ENCODE data around the gene TRA2B. TPM values are rescaled to one million over a fixed set of nuclear protein-coding genes. Genes with fewer than 3 reads are reported as not detected.

TRA2B gene
- total RNA-seq, 1 experiment from 2014 or later = 236 TPM

DNA sequence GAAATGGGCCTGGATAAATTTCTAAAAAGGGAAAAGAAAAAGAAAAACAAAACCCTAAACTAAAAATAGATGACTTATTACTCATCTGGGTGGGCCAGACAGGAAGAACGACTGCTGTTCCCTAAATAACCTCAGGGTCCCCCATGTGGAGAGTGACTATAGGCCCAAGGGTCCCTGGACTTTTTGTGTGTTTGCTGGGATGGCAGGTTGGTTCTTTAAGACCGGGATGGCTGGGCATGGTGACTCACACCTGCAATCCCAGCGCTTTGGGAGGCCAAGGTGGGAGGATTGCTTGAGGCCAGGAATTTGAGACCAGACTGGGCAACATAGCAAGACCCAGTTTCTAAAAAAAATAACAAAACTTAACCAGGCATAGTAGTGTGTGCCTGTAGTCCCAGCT is 43.8 kb upstream of the TRA2B start:
- Mint-ChIP-seq H3K9me3 (no peaks in the 10 kb centered on the region), H3K36me3 (no peaks in the 10 kb centered on the region), H3K4me3 (no peak overlapping the region), H3K27ac (no peak overlapping the region), H3K4me1 (peaks cover 3% of the 10 kb centered on the region; the same call in 1 of the 2 replicates), H3K27me3 (ENCODE audit: low read depth) (peaks cover 10% of the 10 kb centered on the region; the same call in 1 of the 2 replicates)
- ATAC-seq (no peak), DNase-seq (ENCODE audit: low spot score) (no peak)
- TF ChIP-seq TP53 (CRISPR knock-in tag; IDR thresholded peaks at IDR 0.05) = no peak
- no peak for TF ChIP-seq SMAD4 (CRISPR knock-in tag; IDR thresholded peaks at IDR 0.05)
- TF ChIP-seq, protein P1, sequence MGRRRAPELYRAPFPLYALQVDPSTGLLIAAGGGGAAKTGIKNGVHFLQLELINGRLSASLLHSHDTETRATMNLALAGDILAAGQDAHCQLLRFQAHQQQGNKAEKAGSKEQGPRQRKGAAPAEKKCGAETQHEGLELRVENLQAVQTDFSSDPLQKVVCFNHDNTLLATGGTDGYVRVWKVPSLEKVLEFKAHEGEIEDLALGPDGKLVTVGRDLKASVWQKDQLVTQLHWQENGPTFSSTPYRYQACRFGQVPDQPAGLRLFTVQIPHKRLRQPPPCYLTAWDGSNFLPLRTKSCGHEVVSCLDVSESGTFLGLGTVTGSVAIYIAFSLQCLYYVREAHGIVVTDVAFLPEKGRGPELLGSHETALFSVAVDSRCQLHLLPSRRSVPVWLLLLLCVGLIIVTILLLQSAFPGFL (CRISPR knock-in tag; IDR thresholded peaks at IDR 0.05; ENCODE audit: borderline replicate concordance) = no peak
- TF ChIP-seq E2F4 (CRISPR knock-in tag; IDR thresholded peaks at IDR 0.05; ENCODE audit: borderline replicate concordance, low read depth) = no peak
- TF ChIP-seq NR2C2 (CRISPR knock-in tag; IDR thresholded peaks at IDR 0.05) = no peak
- TF ChIP-seq USF1 (CRISPR knock-in tag; IDR thresholded peaks at IDR 0.05) = no peak
- TF ChIP-seq OVOL2 (CRISPR knock-in tag; IDR thresholded peaks at IDR 0.05; ENCODE audit: borderline replicate concordance) = no peak
- TF ChIP-seq SMAD3 (CRISPR knock-in tag; IDR thresholded peaks at IDR 0.05; ENCODE audit: borderline replicate concordance) = no peak
- TF ChIP-seq ZNF317 (CRISPR knock-in tag; IDR thresholded peaks at IDR 0.05; ENCODE audit: borderline replicate concordance, low read depth) = no peak
- TF ChIP-seq ZNF423 (CRISPR knock-in tag; IDR thresholded peaks at IDR 0.05) = no peak
- TF ChIP-seq RELA (CRISPR knock-in tag; IDR thresholded peaks at IDR 0.05; ENCODE audit: borderline replicate concordance) = no peak
- TF ChIP-seq PRDM15 (CRISPR knock-in tag; IDR thresholded peaks at IDR 0.05) = no peak
- TF ChIP-seq ATF1 (CRISPR knock-in tag; IDR thresholded peaks at IDR 0.05) = no peak
- no peak for TF ChIP-seq FOXP4 (CRISPR knock-in tag; IDR thresholded peaks at IDR 0.05)
- TF ChIP-seq, protein P2, sequence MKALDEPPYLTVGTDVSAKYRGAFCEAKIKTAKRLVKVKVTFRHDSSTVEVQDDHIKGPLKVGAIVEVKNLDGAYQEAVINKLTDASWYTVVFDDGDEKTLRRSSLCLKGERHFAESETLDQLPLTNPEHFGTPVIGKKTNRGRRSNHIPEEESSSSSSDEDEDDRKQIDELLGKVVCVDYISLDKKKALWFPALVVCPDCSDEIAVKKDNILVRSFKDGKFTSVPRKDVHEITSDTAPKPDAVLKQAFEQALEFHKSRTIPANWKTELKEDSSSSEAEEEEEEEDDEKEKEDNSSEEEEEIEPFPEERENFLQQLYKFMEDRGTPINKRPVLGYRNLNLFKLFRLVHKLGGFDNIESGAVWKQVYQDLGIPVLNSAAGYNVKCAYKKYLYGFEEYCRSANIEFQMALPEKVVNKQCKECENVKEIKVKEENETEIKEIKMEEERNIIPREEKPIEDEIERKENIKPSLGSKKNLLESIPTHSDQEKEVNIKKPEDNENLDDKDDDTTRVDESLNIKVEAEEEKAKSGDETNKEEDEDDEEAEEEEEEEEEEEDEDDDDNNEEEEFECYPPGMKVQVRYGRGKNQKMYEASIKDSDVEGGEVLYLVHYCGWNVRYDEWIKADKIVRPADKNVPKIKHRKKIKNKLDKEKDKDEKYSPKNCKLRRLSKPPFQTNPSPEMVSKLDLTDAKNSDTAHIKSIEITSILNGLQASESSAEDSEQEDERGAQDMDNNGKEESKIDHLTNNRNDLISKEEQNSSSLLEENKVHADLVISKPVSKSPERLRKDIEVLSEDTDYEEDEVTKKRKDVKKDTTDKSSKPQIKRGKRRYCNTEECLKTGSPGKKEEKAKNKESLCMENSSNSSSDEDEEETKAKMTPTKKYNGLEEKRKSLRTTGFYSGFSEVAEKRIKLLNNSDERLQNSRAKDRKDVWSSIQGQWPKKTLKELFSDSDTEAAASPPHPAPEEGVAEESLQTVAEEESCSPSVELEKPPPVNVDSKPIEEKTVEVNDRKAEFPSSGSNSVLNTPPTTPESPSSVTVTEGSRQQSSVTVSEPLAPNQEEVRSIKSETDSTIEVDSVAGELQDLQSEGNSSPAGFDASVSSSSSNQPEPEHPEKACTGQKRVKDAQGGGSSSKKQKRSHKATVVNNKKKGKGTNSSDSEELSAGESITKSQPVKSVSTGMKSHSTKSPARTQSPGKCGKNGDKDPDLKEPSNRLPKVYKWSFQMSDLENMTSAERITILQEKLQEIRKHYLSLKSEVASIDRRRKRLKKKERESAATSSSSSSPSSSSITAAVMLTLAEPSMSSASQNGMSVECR (CRISPR knock-in tag; IDR thresholded peaks at IDR 0.05; ENCODE audit: borderline replicate concordance) = no peak
- TF ChIP-seq, protein P3, sequence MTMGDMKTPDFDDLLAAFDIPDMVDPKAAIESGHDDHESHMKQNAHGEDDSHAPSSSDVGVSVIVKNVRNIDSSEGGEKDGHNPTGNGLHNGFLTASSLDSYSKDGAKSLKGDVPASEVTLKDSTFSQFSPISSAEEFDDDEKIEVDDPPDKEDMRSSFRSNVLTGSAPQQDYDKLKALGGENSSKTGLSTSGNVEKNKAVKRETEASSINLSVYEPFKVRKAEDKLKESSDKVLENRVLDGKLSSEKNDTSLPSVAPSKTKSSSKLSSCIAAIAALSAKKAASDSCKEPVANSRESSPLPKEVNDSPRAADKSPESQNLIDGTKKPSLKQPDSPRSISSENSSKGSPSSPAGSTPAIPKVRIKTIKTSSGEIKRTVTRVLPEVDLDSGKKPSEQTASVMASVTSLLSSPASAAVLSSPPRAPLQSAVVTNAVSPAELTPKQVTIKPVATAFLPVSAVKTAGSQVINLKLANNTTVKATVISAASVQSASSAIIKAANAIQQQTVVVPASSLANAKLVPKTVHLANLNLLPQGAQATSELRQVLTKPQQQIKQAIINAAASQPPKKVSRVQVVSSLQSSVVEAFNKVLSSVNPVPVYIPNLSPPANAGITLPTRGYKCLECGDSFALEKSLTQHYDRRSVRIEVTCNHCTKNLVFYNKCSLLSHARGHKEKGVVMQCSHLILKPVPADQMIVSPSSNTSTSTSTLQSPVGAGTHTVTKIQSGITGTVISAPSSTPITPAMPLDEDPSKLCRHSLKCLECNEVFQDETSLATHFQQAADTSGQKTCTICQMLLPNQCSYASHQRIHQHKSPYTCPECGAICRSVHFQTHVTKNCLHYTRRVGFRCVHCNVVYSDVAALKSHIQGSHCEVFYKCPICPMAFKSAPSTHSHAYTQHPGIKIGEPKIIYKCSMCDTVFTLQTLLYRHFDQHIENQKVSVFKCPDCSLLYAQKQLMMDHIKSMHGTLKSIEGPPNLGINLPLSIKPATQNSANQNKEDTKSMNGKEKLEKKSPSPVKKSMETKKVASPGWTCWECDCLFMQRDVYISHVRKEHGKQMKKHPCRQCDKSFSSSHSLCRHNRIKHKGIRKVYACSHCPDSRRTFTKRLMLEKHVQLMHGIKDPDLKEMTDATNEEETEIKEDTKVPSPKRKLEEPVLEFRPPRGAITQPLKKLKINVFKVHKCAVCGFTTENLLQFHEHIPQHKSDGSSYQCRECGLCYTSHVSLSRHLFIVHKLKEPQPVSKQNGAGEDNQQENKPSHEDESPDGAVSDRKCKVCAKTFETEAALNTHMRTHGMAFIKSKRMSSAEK (CRISPR knock-in tag; IDR thresholded peaks at IDR 0.05; ENCODE audit: borderline replicate concordance) = no peak
- TF ChIP-seq GRHL2 (CRISPR knock-in tag; IDR thresholded peaks at IDR 0.05; ENCODE audit: insufficient replicate concordance, severe bottlenecking) = no peak
- no peak for TF ChIP-seq ESRRA (CRISPR knock-in tag; IDR thresholded peaks at IDR 0.05; ENCODE audit: borderline replicate concordance)
- POLR2A ChIA-PET = no interaction called here
- CTCF ChIA-PET = interaction anchor here (0.7 to 4.1 kb wide), 6 partner anchors 21 to 280 kb away, joined by 3 to 34 read pairs (median 7); no protein-coding TSS in a partner anchor
